HL-60 (cell line): ENCODE data around the gene SCN1B.

Experiments
- POLR2AphosphoS5 ChIP-seq: IDR thresholded peaks from 2 replicates; pipeline ENCODE4 v1.6.1; 2012; ENCODE audit warnings: low read depth
- TF ChIP-seq, protein P1 (sequence below): IDR thresholded peaks from one replicate; pipeline ENCODE4 v1.5.1; 2011; ENCODE audit warnings: low read length, control low read depth, inconsistent platforms; ENCODE audit not compliant: insufficient read depth
- TF ChIP-seq, protein P2 (sequence below): IDR thresholded peaks from 2 replicates; pipeline ENCODE4 v1.6.1; 2012; ENCODE audit warnings: low read depth; ENCODE audit not compliant: insufficient replicate concordance

DNA sequence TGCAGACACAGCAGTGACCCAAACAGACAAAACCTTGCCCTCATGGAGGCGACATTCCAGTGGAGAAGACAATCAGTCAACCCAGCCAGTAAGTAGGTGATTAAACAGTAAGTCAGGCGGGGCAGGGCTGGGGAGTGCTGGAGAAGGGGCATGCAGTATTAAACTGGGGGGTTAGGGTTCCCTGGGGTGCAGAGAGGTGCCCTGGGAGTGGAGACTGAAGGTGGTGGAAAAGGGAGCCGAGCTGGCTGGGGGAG is 54.2 kb downstream of the SCN1B start:
- TF ChIP-seq, protein P1, sequence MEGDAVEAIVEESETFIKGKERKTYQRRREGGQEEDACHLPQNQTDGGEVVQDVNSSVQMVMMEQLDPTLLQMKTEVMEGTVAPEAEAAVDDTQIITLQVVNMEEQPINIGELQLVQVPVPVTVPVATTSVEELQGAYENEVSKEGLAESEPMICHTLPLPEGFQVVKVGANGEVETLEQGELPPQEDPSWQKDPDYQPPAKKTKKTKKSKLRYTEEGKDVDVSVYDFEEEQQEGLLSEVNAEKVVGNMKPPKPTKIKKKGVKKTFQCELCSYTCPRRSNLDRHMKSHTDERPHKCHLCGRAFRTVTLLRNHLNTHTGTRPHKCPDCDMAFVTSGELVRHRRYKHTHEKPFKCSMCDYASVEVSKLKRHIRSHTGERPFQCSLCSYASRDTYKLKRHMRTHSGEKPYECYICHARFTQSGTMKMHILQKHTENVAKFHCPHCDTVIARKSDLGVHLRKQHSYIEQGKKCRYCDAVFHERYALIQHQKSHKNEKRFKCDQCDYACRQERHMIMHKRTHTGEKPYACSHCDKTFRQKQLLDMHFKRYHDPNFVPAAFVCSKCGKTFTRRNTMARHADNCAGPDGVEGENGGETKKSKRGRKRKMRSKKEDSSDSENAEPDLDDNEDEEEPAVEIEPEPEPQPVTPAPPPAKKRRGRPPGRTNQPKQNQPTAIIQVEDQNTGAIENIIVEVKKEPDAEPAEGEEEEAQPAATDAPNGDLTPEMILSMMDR: no peak
- TF ChIP-seq POLR2AphosphoS5: no peak
- TF ChIP-seq, protein P2, sequence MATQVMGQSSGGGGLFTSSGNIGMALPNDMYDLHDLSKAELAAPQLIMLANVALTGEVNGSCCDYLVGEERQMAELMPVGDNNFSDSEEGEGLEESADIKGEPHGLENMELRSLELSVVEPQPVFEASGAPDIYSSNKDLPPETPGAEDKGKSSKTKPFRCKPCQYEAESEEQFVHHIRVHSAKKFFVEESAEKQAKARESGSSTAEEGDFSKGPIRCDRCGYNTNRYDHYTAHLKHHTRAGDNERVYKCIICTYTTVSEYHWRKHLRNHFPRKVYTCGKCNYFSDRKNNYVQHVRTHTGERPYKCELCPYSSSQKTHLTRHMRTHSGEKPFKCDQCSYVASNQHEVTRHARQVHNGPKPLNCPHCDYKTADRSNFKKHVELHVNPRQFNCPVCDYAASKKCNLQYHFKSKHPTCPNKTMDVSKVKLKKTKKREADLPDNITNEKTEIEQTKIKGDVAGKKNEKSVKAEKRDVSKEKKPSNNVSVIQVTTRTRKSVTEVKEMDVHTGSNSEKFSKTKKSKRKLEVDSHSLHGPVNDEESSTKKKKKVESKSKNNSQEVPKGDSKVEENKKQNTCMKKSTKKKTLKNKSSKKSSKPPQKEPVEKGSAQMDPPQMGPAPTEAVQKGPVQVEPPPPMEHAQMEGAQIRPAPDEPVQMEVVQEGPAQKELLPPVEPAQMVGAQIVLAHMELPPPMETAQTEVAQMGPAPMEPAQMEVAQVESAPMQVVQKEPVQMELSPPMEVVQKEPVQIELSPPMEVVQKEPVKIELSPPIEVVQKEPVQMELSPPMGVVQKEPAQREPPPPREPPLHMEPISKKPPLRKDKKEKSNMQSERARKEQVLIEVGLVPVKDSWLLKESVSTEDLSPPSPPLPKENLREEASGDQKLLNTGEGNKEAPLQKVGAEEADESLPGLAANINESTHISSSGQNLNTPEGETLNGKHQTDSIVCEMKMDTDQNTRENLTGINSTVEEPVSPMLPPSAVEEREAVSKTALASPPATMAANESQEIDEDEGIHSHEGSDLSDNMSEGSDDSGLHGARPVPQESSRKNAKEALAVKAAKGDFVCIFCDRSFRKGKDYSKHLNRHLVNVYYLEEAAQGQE: no peak
